Measurements from ENCODE around the gene FAS. TPM values are rescaled to one million over a fixed set of nuclear protein-coding genes. Genes with fewer than 3 reads are reported as not detected.
A peak's percentile ranks its signal among the peaks of the same experiment; 100 is the strongest.

FAS gene
- total RNA-seq, 1 donor from 2014 or later, result 6.3 TPM

DNA sequence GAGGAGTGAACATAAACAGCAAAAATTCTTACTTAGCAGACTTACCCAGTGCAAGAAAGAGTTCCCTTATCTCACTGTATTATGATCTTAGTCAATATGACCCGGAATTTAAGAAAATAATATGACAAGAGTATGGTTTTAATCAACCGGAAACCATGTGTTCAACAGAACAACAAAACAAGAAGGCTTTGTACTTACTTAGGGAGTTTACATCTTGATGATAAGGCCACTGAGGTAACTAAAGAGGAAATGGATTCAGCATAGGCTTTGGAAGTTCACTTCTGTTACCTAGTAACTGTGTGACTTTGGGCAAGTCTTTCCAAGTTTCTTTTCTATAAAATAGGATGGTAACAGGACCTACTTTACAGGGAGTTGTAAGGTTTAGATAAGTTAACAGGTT lies 7.4 kb upstream of the FAS start:
- H3K4me3 Mint-ChIP-seq, result no peak overlapping the region
- peaks cover 2% of the 10 kb centered on the region for H3K9me3 Mint-ChIP-seq
- no peaks in the 10 kb centered on the region for H3K36me3 Mint-ChIP-seq
- DNase-seq (ENCODE audit: low spot score in 2 of 2, unreplicated experiment in 2 of 2), result no peak
- TF ChIP-seq CTCF (IDR thresholded peaks at IDR 0.05; ENCODE audit: unreplicated experiment), result no peak
- peaks cover 36% of the 10 kb centered on the region for H3K4me1 Mint-ChIP-seq
- H3K27me3 Mint-ChIP-seq (ENCODE audit: low read depth), result no peaks in the 10 kb centered on the region
- H3K27ac Mint-ChIP-seq, result peak overlapping the region; percentile 82

DNA sequence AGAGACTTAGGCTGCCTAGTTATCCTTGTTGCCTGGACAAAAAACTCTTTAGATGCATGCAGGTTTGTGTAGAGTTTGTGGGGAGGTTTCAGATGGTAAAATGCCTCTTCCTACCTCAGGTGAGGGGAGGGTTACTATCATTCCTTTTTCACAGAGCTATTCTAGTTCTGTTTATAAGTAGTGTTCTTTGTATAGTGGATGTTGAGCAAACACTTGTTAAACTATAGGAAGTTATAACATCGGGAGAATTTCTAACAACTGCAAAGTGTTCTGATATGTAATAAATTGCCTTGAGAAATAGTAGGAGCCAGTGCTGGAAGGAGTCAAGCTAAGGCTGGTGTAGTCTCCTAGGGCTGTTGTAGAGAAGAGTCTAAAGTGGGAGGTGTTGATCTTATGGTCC lies 6.7 kb upstream of the FAS start:
- peaks cover 36% of the 10 kb centered on the region for H3K4me1 Mint-ChIP-seq
- H3K36me3 Mint-ChIP-seq, result no peaks in the 10 kb centered on the region
- no peaks in the 10 kb centered on the region for H3K9me3 Mint-ChIP-seq
- H3K27me3 Mint-ChIP-seq (ENCODE audit: low read depth), result no peaks in the 10 kb centered on the region
- H3K27ac Mint-ChIP-seq, result peak overlapping the region; percentile 33
- H3K4me3 Mint-ChIP-seq, result no peak overlapping the region
- no peak for DNase-seq (ENCODE audit: low spot score in 2 of 2, unreplicated experiment in 2 of 2)
- TF ChIP-seq CTCF (IDR thresholded peaks at IDR 0.05; ENCODE audit: unreplicated experiment), result no peak

DNA sequence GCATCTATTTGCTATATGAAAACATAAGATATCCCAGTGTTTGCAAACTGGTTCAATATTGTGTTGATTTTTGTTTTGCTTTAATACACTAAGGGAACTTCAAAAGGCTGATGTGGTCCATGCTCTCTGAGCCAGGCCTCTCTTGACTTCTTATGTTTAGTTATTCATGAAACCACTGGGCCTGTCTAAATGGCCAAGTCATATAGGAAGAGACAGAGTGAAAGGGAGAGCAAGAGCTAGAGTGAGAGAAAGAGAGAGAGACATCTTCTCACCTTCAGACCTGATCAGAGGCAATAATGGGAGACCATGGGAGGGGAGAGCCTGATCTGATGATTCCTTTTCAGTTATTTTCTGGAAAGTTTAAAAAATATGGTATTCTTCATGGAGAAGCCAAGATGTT lies 6.1 kb upstream of the FAS start:
- no peak for TF ChIP-seq CTCF (IDR thresholded peaks at IDR 0.05; ENCODE audit: unreplicated experiment)
- Mint-ChIP-seq H3K27ac (no peak overlapping the region), H3K4me1 (peaks cover 31% of the 10 kb centered on the region), H3K4me3 (no peak overlapping the region), H3K27me3 (ENCODE audit: low read depth) (no peaks in the 10 kb centered on the region), H3K36me3 (no peaks in the 10 kb centered on the region), H3K9me3 (no peaks in the 10 kb centered on the region)
- no peak for DNase-seq (ENCODE audit: low spot score in 2 of 2, unreplicated experiment in 2 of 2)

DNA sequence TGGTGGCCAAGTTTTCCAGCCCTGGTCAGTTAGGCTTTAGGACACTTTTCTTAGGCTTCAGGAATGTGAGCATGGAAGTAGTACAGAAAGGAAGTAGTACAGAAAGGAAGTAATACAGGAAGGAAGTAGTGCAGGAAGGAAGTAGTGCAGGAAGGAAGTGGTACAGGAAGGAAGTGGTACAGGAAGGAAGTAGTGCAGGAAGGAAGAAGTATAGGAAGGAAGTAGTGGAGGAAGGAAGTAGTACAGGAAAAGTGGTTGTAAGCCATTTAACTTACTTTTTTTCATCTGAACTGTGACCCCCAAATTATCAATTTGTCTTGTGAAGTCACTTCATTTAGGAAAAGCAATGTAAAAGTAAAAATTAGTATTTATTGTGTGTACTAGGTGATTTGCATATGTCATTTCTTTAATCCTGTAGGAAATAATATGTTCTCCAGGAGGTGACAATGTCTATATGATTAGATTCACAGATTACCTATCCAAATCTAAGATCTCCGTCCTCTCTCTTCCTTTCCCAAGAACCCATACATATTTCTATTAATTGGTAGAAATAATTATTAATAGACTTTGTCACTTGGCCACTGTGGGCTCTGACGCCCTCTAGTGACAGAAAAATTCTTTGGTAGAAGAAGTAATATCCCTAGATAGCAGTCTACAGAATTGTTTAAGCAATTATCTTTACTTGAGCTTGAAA lies 3.9 kb upstream of the FAS start:
- H3K27me3 Mint-ChIP-seq (ENCODE audit: low read depth), result peaks cover 7% of the 10 kb centered on the region
- no peak overlapping the region for H3K4me3 Mint-ChIP-seq
- no peaks in the 10 kb centered on the region for H3K36me3 Mint-ChIP-seq
- peaks cover 33% of the 10 kb centered on the region for H3K4me1 Mint-ChIP-seq
- DNase-seq (ENCODE audit: low spot score in 2 of 2, unreplicated experiment in 2 of 2), result no peak
- H3K9me3 Mint-ChIP-seq, result no peaks in the 10 kb centered on the region
- no peak overlapping the region for H3K27ac Mint-ChIP-seq
- peak; percentile 61 for TF ChIP-seq CTCF (IDR thresholded peaks at IDR 0.05; ENCODE audit: unreplicated experiment)

- H3K36me3 Mint-ChIP-seq, result no peaks in the 10 kb centered on the region
- H3K4me3 Mint-ChIP-seq, result no peak overlapping the region
- no peak overlapping the region for H3K27ac Mint-ChIP-seq
- TF ChIP-seq CTCF (IDR thresholded peaks at IDR 0.05; ENCODE audit: unreplicated experiment), result no peak
- H3K9me3 Mint-ChIP-seq, result no peaks in the 10 kb centered on the region
- peaks cover 7% of the 10 kb centered on the region for H3K27me3 Mint-ChIP-seq (ENCODE audit: low read depth)
- peaks cover 36% of the 10 kb centered on the region for H3K4me1 Mint-ChIP-seq
- DNase-seq (ENCODE audit: low spot score in 2 of 2, unreplicated experiment in 2 of 2), result no peak
Measured at GRCh38 chr10:88987243-88987725, 3.3 kb upstream of the FAS start.
